Neural cell (in vitro differentiated cells): Measurements from ENCODE around the gene HIVEP2.

ENCODE experiments used
- CTCF ChIP-seq: fragments of 450-650 bp; IDR thresholded peaks from 2 replicates; pipeline ENCODE4 v1.5.1; 2014; ENCODE audit warnings: antibody characterized with exemption, mild to moderate bottlenecking, moderate library complexity; ENCODE audit not compliant: poor library complexity, severe bottlenecking
- EP300 ChIP-seq: fragments of 450-650 bp; conservative IDR thresholded peaks from 2 replicates; pipeline ENCODE4 v1.6.1; 2014; ENCODE audit warnings: antibody characterized with exemption, mild to moderate bottlenecking, moderate library complexity; ENCODE audit not compliant: poor library complexity, severe bottlenecking
- EZH2 ChIP-seq: fragments of 200-600, 300-800 bp; shearing (Covaris generic), sonication (generic); IDR thresholded peaks from 2 replicates; pipeline ENCODE4 v1.6.1; 2014; ENCODE audit warnings: antibody characterized with exemption, low read length, borderline replicate concordance, mild to moderate bottlenecking; ENCODE audit not compliant: insufficient read depth, poor library complexity, severe bottlenecking
- MXI1 ChIP-seq: fragments of 450-650 bp; conservative IDR thresholded peaks from 2 replicates; pipeline ENCODE4 v1.6.1; 2014; ENCODE audit warnings: antibody characterized with exemption, mild to moderate bottlenecking; ENCODE audit not compliant: poor library complexity, severe bottlenecking
- POLR2AphosphoS5 ChIP-seq: IDR thresholded peaks from 2 replicates; pipeline ENCODE4 v1.6.1; 2012
- RAD21 ChIP-seq: fragments of 450-650 bp; conservative IDR thresholded peaks from 2 replicates; pipeline ENCODE4 v1.6.1; 2014; ENCODE audit warnings: antibody characterized with exemption, mild to moderate bottlenecking, moderate library complexity
- REST ChIP-seq: IDR thresholded peaks from 2 replicates; pipeline ENCODE4 v1.6.1; 2012; ENCODE audit warnings: borderline replicate concordance

GRCh38 chr6:142887517-142887916 is 57.5 kb downstream of the HIVEP2 start:
- no peak for TF ChIP-seq CTCF
- TF ChIP-seq EZH2, result no peak
- TF ChIP-seq POLR2AphosphoS5, result no peak
- no peak for TF ChIP-seq REST
- no peak for TF ChIP-seq EP300
- no peak for TF ChIP-seq MXI1
- TF ChIP-seq RAD21, result no peak
